GM18519 (cell line): ENCODE data around the gene ARMC5.
"Not testable (repeated sequence)": the region's sequence is repeated elsewhere in the genome, so short reads cannot be mapped to it uniquely, and the experiment has no call there.

Experiments used
- ATAC-seq: cut with Tn5 transposase; IDR thresholded peaks from one replicate; pipeline ENCODE4 v1.9.1; 2021; ENCODE audit warnings: mild to moderate bottlenecking, moderate library complexity; ENCODE audit not compliant: unreplicated experiment, low FRiP score

ARMC5 gene

GRCh38 chr16:31458844-31459686, at the start of gene ARMC5:
ARMC5 (plus strand) TSS chr16:31459501; CDS start chr16:31459525, 24 bp downstream.
- ATAC-seq, result peak; percentile 45

DNA sequence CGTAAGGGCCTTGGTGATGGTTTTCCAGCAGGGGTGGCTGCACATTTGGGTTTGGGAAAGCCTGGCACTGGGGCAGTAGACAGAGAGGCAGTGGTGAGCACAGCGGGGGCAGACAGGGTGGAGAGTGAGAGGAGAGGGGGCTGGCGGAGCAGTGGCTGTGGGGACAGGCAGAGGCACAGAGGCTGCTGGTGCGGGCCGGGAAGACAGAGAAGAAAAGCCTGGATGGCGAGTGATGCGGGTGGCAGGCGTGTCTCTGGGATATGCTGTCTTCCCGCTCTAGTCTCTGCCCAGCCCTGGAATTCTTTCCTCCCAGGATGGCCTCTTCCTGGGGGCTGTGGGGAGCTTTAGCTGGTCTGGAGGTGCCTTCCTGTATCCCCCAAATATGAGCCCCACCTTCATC, 49.2 kb upstream of the ARMC5 start:
- no peak for ATAC-seq

- no peak for ATAC-seq
Observed at GRCh38 chr16:31411024-31411844, 48.1 kb upstream of the ARMC5 start.

DNA sequence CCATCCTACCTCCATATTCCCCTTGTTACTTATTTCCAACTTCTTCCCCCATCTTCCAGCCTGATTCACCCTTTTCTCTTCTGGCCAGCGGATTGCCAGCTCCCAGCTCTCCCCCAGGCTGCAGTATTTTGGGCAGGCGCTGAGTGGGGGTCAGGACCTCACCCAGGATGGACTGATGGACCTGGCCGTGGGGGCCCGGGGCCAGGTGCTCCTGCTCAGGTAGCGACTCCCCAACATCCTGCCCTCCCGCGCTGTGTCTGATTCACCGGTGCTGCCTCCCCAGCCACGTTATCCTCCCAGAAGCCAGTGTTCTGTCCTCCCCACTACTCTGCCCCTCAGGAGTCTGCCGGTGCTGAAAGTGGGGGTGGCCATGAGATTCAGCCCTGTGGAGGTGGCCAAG, 46.6 kb upstream of the ARMC5 start:
- ATAC-seq, result no peak

DNA sequence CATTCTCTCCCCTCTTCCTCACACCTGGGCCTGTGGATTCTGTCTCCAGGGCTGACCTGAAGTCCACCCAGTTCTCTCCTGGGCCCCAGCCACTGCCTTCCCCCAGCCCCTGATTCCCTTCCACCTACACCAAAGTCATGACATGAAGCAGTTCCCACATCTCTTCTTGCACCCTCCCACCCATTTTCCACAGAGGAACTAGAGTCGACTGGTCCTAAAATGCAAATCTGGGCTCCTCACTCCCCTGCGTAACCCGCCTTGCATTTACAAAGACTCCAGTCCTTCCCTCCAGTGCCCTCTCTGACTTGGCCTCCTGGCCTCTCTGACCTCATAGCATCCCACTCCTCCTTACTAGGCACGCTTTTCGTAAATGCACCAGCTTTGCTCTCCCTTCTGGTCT, 45.9 kb upstream of the ARMC5 start:
- ATAC-seq, result no peak

- no peak for ATAC-seq
Observed at GRCh38 chr16:31413943-31414342, 45.4 kb upstream of the ARMC5 start.

GRCh38 chr16:31414706-31415105, 44.6 kb upstream of the ARMC5 start:
- ATAC-seq, result no peak

DNA sequence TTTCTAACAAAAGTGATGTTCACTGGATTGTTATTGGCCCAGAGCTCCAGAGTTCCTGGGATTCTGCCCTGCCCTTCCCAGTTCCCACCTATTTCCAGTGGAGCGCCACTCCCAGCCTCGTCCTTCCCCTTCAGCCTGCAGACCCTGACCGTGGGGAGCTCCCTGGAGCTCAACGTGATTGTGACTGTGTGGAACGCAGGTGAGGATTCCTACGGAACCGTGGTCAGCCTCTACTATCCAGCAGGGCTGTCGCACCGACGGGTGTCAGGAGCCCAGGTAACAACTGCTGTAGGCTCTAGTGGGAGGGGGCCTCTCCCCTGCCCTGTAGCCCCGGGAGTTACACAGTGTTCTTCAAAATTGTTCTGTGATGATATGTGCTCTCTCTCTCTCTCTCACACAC, 42.9 kb upstream of the ARMC5 start:
- ATAC-seq, result no peak

DNA sequence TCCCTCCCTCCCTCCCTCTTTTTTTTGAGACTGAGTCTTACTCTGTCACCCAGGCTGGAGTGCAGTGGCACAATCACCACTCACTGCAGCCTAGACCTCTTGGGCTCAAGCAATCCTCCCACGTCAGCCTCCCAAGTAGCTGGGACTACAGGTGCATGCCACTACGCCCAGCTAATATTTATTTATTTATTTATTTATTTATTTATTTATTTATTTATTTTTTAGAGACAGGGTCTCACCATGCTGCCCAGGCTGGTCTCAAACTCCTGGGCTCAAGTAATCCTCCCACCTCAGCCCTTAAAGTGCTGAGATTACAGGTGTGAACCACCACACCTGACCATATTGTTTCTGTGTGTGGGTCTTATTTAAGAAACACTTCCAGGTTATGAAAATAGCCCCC, 42.3 kb upstream of the ARMC5 start:
- ATAC-seq, result not testable (repeated sequence)

GRCh38 chr16:31417916-31418315, 41.4 kb upstream of the ARMC5 start:
- ATAC-seq, result no peak

DNA sequence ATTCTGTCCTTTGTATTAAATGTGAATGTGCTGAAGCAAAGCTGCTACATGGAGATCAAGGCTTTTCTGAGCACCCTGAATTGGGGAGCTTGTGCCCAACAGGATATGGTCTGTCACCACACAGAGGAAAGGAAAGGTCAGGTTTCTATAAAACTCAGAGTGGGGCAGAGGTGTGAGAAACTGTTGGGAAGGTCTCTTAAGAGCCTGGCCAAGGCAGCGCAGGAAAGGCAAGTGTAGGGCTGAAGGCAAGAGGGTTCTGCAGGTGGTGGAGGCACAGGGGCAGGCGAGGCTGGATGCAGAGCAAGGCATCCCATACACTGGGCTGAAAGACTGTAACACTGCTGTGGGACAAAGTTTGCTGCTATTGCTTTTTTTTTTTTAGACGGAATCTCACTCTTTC, 39.3 kb upstream of the ARMC5 start:
- ATAC-seq, result no peak

GRCh38 chr16:31421587-31421986, 37.7 kb upstream of the ARMC5 start:
- no peak for ATAC-seq

DNA sequence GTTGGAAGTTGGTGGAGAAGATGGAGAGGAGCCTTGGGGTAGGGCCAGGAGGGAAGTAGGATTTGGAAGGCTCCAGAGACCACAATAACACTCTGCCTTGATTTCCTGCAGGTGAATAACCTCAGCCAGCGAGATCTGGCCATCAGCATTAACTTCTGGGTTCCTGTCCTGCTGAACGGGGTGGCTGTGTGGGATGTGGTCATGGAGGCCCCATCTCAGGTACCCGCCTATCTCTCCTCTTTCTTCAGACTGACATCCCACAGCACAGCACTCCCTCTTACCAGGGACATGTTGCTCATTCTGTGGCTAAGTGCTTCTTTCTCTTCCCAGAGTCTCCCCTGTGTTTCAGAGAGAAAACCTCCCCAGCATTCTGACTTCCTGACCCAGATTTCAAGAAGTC, 36.1 kb upstream of the ARMC5 start:
- ATAC-seq, result no peak

DNA sequence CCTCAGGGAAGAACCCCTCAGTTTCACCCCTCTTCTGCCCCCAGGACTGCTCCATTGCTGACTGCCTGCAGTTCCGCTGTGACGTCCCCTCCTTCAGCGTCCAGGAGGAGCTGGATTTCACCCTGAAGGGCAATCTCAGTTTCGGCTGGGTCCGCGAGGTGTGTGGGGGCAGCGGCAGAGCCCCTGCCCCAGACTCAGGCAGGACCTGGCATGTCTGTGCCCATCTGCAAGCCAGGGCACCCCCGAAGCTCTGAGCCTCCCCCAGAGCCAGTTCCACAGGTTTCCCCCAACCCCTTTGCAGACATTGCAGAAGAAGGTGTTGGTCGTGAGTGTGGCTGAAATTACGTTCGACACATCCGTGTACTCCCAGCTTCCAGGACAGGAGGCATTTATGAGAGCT, 35.5 kb upstream of the ARMC5 start:
- ATAC-seq, result no peak

DNA sequence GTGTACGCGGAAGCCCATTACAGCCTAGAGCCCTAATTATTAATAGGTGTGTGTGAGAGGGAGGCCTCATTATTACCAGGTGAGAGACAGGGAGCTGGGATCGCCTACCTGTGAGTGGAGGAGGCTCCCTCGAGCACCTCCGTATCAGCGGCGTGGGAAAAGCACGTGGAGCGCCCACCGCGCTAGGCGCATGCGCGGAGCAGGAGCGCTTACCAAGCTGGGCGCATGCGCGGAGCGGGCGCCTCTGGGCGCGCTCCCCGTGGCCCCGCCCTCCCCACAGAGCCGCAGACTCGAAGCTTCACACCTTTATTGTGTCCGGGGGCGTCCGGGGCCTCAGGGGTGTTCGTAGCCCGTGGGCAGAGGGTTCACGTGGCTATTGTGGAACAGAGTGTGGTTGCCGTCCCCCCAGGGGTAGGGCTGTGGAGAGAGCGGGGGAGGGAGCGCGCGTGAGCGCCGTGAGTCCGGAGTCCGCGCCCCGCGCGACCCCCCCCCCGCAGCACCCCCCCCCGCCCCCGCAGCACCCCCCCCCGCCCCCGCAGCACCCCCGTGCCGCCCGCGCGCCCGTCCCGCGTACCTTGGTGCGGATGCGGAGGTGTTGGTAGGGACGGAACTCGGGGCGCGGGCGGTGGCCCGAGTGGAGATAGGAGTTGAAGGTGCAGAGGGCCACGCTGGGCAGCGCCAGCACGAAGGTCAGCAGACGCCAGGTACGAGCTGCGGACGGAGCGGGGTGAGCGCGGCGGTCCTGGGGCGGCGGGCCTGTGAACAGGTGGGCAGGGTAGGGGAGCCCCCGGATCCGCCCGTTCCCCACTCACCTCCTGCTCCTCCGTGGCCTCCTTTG, 31.6 kb upstream of the ARMC5 start:
- ATAC-seq, result no peak

- ATAC-seq, result no peak
Observed at GRCh38 chr16:31428279-31428597, 31.1 kb upstream of the ARMC5 start, which contains the start of gene COX6A2. COX6A2 (minus strand) TSS chr16:31428360; CDS start chr16:31428325, 35 bp downstream.

DNA sequence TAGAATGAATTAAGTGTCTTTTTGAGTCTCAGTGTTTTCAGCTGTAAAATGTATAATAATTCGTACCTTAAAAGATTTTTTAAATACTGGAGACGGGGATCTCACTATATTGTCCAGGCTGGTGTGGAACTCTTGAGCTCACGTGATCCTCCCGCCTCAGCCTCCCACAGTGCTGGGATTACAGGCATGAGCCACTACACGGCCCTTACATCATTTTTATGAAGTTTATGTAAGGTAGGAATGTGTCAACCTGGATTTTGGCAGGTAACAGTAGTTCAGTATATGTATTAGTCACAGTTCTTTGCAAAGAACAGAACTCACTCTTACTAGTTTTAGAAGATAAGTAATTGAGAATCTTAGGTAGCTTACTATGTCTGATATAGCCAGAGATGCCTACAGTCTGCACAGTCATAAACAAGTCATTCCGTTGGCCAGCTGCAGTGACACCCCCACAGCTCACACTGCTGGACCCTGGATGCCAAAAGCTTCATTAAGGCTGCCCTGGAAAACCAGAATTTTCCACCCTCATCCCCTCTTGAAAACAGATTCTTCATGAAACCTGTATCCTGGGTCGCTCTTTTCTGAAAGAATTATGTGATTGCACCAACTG, 30.6 kb upstream of the ARMC5 start:
- no peak for ATAC-seq

- ATAC-seq, result no peak
Observed at GRCh38 chr16:31429314-31429713, 30.0 kb upstream of the ARMC5 start.

DNA sequence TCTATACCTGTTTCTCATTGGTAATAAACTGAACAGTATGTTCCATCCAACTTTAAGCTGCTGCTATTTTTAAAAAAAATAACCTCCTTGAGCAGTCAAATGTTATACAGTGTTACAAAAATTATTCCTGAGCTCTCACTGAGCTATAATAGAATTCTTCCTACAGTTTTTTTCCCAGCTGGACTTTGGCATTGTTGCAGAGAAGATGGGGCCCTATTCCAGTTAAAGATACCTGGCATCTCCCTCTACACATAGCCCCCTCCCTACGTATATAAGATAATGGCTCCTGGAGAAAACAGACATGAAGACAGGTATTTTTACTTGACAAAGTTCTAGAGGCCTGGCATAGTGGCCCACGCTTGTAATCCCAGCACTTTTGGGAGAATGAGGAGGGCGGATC, 29.5 kb upstream of the ARMC5 start:
- ATAC-seq, result no peak

DNA sequence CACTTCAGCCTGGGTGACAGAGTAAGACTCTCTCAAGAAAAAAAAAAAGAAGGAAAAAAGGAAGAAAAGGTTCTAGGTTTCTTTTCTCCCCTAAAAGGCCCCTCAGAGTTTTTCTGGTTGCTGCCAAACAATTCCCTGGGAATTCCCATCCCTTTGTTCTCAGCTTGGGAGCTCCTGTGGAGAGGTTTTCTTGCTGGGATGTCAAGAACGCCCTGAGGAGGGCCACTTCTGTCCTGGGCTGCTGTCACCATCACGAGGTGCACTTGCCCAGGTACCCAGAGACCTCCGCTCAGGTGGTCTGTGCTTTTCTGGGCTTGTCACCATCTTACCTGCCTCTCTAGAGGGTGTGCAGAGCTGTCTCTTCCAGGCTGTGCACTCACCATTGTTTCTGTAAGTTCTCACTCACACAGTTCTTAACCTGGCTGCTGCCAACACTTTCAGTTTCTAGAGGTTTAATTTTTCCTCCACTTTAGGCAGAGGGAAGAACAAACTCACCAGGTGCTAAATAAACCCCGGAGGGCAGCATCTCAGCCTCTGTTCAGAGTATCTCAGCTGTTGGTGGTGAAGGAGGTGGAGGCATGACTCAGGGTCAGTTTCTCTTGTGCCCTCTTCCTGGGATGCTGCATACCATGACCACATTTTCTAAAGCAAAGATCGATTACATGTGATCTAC, 28.8 kb upstream of the ARMC5 start:
- no peak for ATAC-seq
